Peyer's patch (tissue), 4 donors: Measurements from ENCODE around the gene BMAL2.

Experiments
- CTCF ChIP-seq, 6 experiments: fragments of 450-650 bp in 4 of 6; fragments of 200-600 bp in 2 of 6; sonication (generic) in 1 of 6; IDR thresholded peaks; one replicate each; pipeline ENCODE4 v1.5.1; 2017 to 2019; ENCODE audit warnings: antibody characterized with exemption in 6 of 6, mild to moderate bottlenecking in 3 of 6, moderate library complexity in 1 of 6
- POLR2A ChIP-seq, 2 donors: fragments of 450-650 bp; IDR thresholded peaks; one replicate each; pipeline ENCODE4 v1.5.1; 2017; ENCODE audit warnings: antibody characterized with exemption in 2 of 2, mild to moderate bottlenecking in 2 of 2, moderate library complexity in 2 of 2

- no peak for TF ChIP-seq POLR2A (IDR thresholded peaks at IDR 0.05)
- TF ChIP-seq CTCF (IDR thresholded peaks at IDR 0.05): no peak
Observed at GRCh38 chr12:27296674-27297073, 36.0 kb upstream of the BMAL2 start.
